K562 (cell line): Measurements from ENCODE around the gene CACNA2D2. TPM values are rescaled to one million over a fixed set of nuclear protein-coding genes. Genes with fewer than 3 reads are reported as not detected.

ENCODE experiments used
- ATAC-seq: fragments of 200-7000 bp; cut with Tn5 transposase; 3 replicates; pipeline ENCODE4 v1.9.1; 2020; ENCODE audit warnings: moderate library complexity
- BruUV-seq: library from RNA; stranded (reverse); fragments of 400-500 nt; replicated peaks from 2 replicates; lab custom pipeline; 2021; lab: Mats Ljungman, UMichigan
- CTCF ChIA-PET: fragments of 300-600 bp; formaldehyde crosslinking; extraction: SDS; loops from one replicate; lab custom pipeline; 2021; ENCODE audit warnings: low intra/inter-chr PET ratio; lab: Yijun Ruan, JAX
- POLR2A ChIA-PET: fragments of 300-600, 350-650 bp; sonication (Branson Sonifier 250); formaldehyde crosslinking; extraction: SDS; loops from one replicate; lab custom pipeline; 2021; ENCODE audit warnings: antibody characterized with exemption, inconsistent platforms; lab: Yijun Ruan, JAX
- DNase-seq, 4 experiments: peaks; one replicate each; pipeline versions ENCODE4 v3.0.0 to v3.0.0-alpha.2; 2011 to 2018; ENCODE audit warnings: low spot score in 3 of 4, mixed read lengths in 3 of 4; ENCODE audit errors: extremely low read depth in 1 of 4
- FAIRE-seq: peaks from 2 replicates; lab custom pipeline; 2011; peaks lifted over from hg19 to GRCh38; lab: Jason Lieb, UNC
- H2AFZ ChIP-seq: 2 replicates; pipeline ENCODE4 v1.6.0; 2011; ENCODE audit warnings: low read depth, low read length, control low read depth, inconsistent platforms
- H3K27ac ChIP-seq: fragments of 200-600 bp; 3 replicates; pipeline ENCODE4 v1.8.0; 2011; ENCODE audit warnings: low read depth, mild to moderate bottlenecking, control low read depth, inconsistent platforms, low read length, moderate library complexity, mixed read lengths; ENCODE audit errors: extremely low read depth
- H3K27me3 ChIP-seq, 2 experiments: fragments of 300-600 bp in 1 of 2; 2 replicates in 1 of 2; 3 replicates in 1 of 2; pipeline versions ENCODE4 v1.6.0 to v1.8.0; 2011; ENCODE audit warnings: inconsistent platforms in 2 of 2, low read length in 2 of 2, mild to moderate bottlenecking in 1 of 2, mixed read lengths in 1 of 2, moderate library complexity in 1 of 2; ENCODE audit not compliant: control insufficient read depth in 2 of 2, insufficient read depth in 2 of 2
- H3K36me3 ChIP-seq: fragments of 300-600 bp; 3 replicates; pipeline ENCODE4 v1.8.0; 2011; ENCODE audit warnings: mild to moderate bottlenecking, low read length, inconsistent platforms; ENCODE audit not compliant: control insufficient read depth, insufficient read depth
- H3K4me1 ChIP-seq, 2 experiments: fragments of 200-600 bp in 1 of 2; replicated peaks in 1 of 2; 2 replicates in 1 of 2; 3 replicates in 1 of 2; pipeline versions ENCODE4 v1.5.1 to v1.8.0; 2011; ENCODE audit warnings: inconsistent platforms in 2 of 2, low read length in 2 of 2, mild to moderate bottlenecking in 1 of 2, mixed read lengths in 1 of 2, moderate library complexity in 1 of 2; ENCODE audit not compliant: control insufficient read depth in 2 of 2, insufficient read depth in 2 of 2
- H3K4me2 ChIP-seq: 2 replicates; pipeline ENCODE4 v1.6.1; 2011; ENCODE audit warnings: low read length, control low read depth, inconsistent platforms, mixed read lengths; ENCODE audit not compliant: insufficient read depth
- H3K4me3 ChIP-seq: fragments of 200-600 bp; sonication (generic), shearing (Covaris generic); 2 replicates; pipeline ENCODE4 v1.5.1; 2016; ENCODE audit warnings: control low read depth, inconsistent platforms
- H3K79me2 ChIP-seq: fragments of 200-600 bp; 3 replicates; pipeline ENCODE4 v1.8.0; 2011; ENCODE audit warnings: low read length, inconsistent platforms; ENCODE audit not compliant: control insufficient read depth, insufficient read depth
- H3K9ac ChIP-seq, 2 experiments: 2 replicates each; pipeline versions ENCODE4 v1.6.0 to v1.6.1; 2011; ENCODE audit warnings: low read depth in 2 of 2, low read length in 2 of 2, control low read depth in 1 of 2, inconsistent platforms in 1 of 2, mild to moderate bottlenecking in 1 of 2, mixed read lengths in 1 of 2; ENCODE audit not compliant: insufficient read depth in 1 of 2
- H3K9me1 ChIP-seq: one replicate; pipeline ENCODE4 v1.6.0; 2011; ENCODE audit warnings: inconsistent platforms, mild to moderate bottlenecking, low read length, moderate library complexity; ENCODE audit not compliant: control insufficient read depth, insufficient read depth
- H3K9me3 ChIP-seq: replicated peaks from 2 replicates; pipeline ENCODE4 v1.5.1; 2011; ENCODE audit warnings: low read depth, low read length, inconsistent platforms; ENCODE audit not compliant: control insufficient read depth, insufficient read depth
- H4K20me1 ChIP-seq: replicated peaks from 2 replicates; pipeline ENCODE4 v1.6.1; 2011; ENCODE audit warnings: low read length, inconsistent platforms, mixed read lengths; ENCODE audit not compliant: control insufficient read depth, insufficient read depth
- ELF4 ChIP-seq: fragments of 450-650 bp; formaldehyde crosslinking; IDR thresholded peaks from 2 replicates; pipeline ENCODE4 v1.4.0; 2022; ENCODE audit warnings: missing genetic modification characterization
- HOXB6 ChIP-seq: fragments of 250-450 bp; sonication (Bioruptor Pico); IDR thresholded peaks from 2 replicates; pipeline ENCODE4 v1.5.1; 2022; ENCODE audit warnings: mild to moderate bottlenecking, borderline replicate concordance
- KLF6 ChIP-seq: fragments of 250-450 bp; sonication (Bioruptor Pico); IDR thresholded peaks from 2 replicates; pipeline ENCODE4 v1.4.0; 2020; ENCODE audit warnings: mild to moderate bottlenecking, moderate library complexity, borderline replicate concordance
- TFE3 ChIP-seq: fragments of 450-650 bp; formaldehyde crosslinking; IDR thresholded peaks from 2 replicates; pipeline ENCODE4 v1.4.0; 2020; ENCODE audit warnings: mild to moderate bottlenecking, mixed read lengths
- THAP7 ChIP-seq: fragments of 250-450 bp; sonication (Bioruptor Pico); IDR thresholded peaks from 2 replicates; pipeline ENCODE4 v1.5.0; 2021
- ZEB2 ChIP-seq: fragments of 450-650 bp; IDR thresholded peaks from 2 replicates; pipeline ENCODE4 v1.6.1; 2016
- ZNF143 ChIP-seq: sonication (generic); formaldehyde crosslinking; IDR thresholded peaks from 2 replicates; pipeline ENCODE4 v1.9.0; 2022; ENCODE audit warnings: mild to moderate bottlenecking, missing genetic modification reagents
- WGBS: fragments of 100-300 bp; shearing (Covaris generic); methylation state at CpG from one replicate; pipeline ENCODE4 v1.1.6; 2016; ENCODE audit warnings: low coverage, mixed read lengths; ENCODE audit not compliant: insufficient coverage; ENCODE audit errors: missing lambda C conversion rate; 5-methylcytosine and 5-hydroxymethylcytosine counted together
- in situ Hi-C: fragments of 300-500 bp; cut with MboI; formaldehyde crosslinking; loops from 4 replicates; pipeline ENCODE4 v1.15.0; 2018; ENCODE audit warnings: inconsistent platforms, mixed read lengths
- intact Hi-C: fragments of 100-400 bp; cut with micrococcal nuclease; formaldehyde crosslinking; loops from 2 replicates; pipeline ENCODE4 v1.14.2; 2022
- polyA plus RNA-seq, 8 experiments: library from polyadenylated mRNA; depleted of rRNA in 4 of 8; stranded (reverse) in 5 of 8; unstranded in 3 of 8; fragments of >200 nt; fragmentation: Nextera tagmentation in 2 of 8; fragmentation: Illumina TruSeq in 1 of 8; extraction: Ambion mirVana in 2 of 8; extraction: Trizol in 1 of 8; gene quantifications; 2 replicates each; pipeline versions ENCODE4 v1.2.1 to v1.2.3, GENCODE V29; 2011 to 2014; ENCODE audit warnings: inconsistent platforms in 1 of 8, missing spikeins in 1 of 8
- total RNA-seq, 7 experiments: library from RNA; depleted of rRNA in 6 of 7; stranded (reverse); fragments of >200 nt in 6 of 7; fragmentation: Illumina TruSeq in 2 of 7; extraction: Trizol in 2 of 7; gene quantifications; 2 replicates each; pipeline versions ENCODE4 v1.2.1 to v1.2.3, GENCODE V29; 2011 to 2021; ENCODE audit warnings: low replicate concordance in 1 of 7

CACNA2D2 gene
- total and polyA plus RNA-seq, 9 of the 15 experiments (the other 6 are each of a cell fraction or from before 2014, with no cell fraction given), result 0.11 to 0.58 (median 0.36) TPM; not detected in 2

GRCh38 chr3:50430191-50430590, 73.2 kb downstream of the CACNA2D2 start:
- POLR2A ChIA-PET, result no interaction called here
- peaks cover 5% of the 10 kb centered on the region; the same call in 1 of the 2 replicates for H4K20me1 ChIP-seq

More at GRCh38 chr3:50430191-50430590, 73.2 kb downstream of the CACNA2D2 start:
- Histone ChIP-seq H3K9me3 (no peaks in the 10 kb centered on the region), H3K27me3 (peaks cover 0 to 16% of the 10 kb centered on the region in 2 experiments; a peak in 2 of 5 replicates), H3K4me3 (no peak overlapping the region), H3K4me2 (no peak overlapping the region), H3K9ac (no peak overlapping the region), H3K79me2 (no peaks in the 10 kb centered on the region), H2AFZ (no peak overlapping the region), H3K9me1 (no peaks in the 10 kb centered on the region), H3K27ac (no peak overlapping the region), H3K4me1 (peaks cover under 1 to 7% of the 10 kb centered on the region in 2 experiments; a peak in 3 of 5 replicates), H3K36me3 (no peaks in the 10 kb centered on the region)
- CTCF ChIA-PET, result no interaction called here
- 20% methylated on average over 4 of the region's 4 CpGs for WGBS
- BruUV-seq, result no TSS peak
- ATAC-seq (no peak), DNase-seq (no peak), FAIRE-seq (no peak)
- in situ Hi-C loops, result no loop called here
- intact Hi-C loops, result no loop called here
- TF ChIP-seq ELF4 (no peak), KLF6 (CRISPR knock-in tag) (no peak), THAP7 (CRISPR knock-in tag) (no peak), ZNF143 (no peak), ZEB2 (no peak), TFE3 (CRISPR knock-in tag) (no peak), HOXB6 (no peak)
